PC-9 (cell line): ENCODE results near the gene EPG5. TPM values are rescaled to one million over a fixed set of nuclear protein-coding genes. Genes with fewer than 3 reads are reported as not detected.
A peak's percentile ranks its signal among the peaks of the same experiment; 100 is the strongest.
"Not testable (repeated sequence)": the region's sequence is repeated elsewhere in the genome, so short reads cannot be mapped to it uniquely, and the experiment has no call there.

Experiments used
- BruUV-seq: library from RNA; stranded (reverse); fragments of 400-500 nt; replicated peaks from 2 replicates; lab custom pipeline; 2021; lab: Mats Ljungman, UMichigan
- CTCF ChIA-PET: fragments of 300-600 bp; sonication (Branson Sonifier 250); formaldehyde crosslinking; loops from one replicate; lab custom pipeline; 2022; ENCODE audit warnings: antibody characterized with exemption; lab: Charles Lee
- POLR2A ChIA-PET: fragments of 300-600 bp; sonication (Branson Sonifier 250); formaldehyde crosslinking; loops from one replicate; lab custom pipeline; 2022; ENCODE audit warnings: antibody characterized with exemption; ENCODE audit not compliant: unreplicated experiment; lab: Charles Lee
- DNase-seq, 2 experiments: peaks; one replicate each; pipeline versions ENCODE4 v3.0.0 to v3.0.0-alpha.2; 2015 to 2022; ENCODE audit warnings: mixed read lengths in 1 of 2
- H2AFZ ChIP-seq: fragments of 200-600 bp; sonication (generic); 2 replicates; pipeline ENCODE4 v1.8.1; 2017; ENCODE audit warnings: antibody characterized with exemption
- H3F3A ChIP-seq: fragments of 200-600 bp; sonication (generic); 2 replicates; pipeline ENCODE4 v1.8.1; 2017; ENCODE audit warnings: antibody characterized with exemption, mild to moderate bottlenecking, low read depth; ENCODE audit not compliant: insufficient read depth
- H3K27ac ChIP-seq: fragments of 200-600 bp; sonication (generic); 2 replicates; pipeline ENCODE4 v1.6.1; 2016; ENCODE audit warnings: mixed run types
- H3K27me3 ChIP-seq: fragments of 200-600 bp; sonication (generic); 2 replicates; pipeline ENCODE4 v1.6.1; 2016; ENCODE audit warnings: low read depth, mixed run types; ENCODE audit not compliant: insufficient read depth
- H3K36me3 ChIP-seq: fragments of 200-600 bp; sonication (generic); 2 replicates; pipeline ENCODE4 v1.6.1; 2016; ENCODE audit warnings: low read depth, mixed run types
- H3K4me1 ChIP-seq: fragments of 200-600 bp; sonication (generic); replicated peaks from 2 replicates; pipeline ENCODE4 v1.6.1; 2016; ENCODE audit warnings: mixed run types; ENCODE audit not compliant: insufficient read depth
- H3K4me2 ChIP-seq: fragments of 200-600 bp; sonication (generic); 2 replicates; pipeline ENCODE4 v1.6.1; 2017; ENCODE audit warnings: mixed run types
- H3K4me3 ChIP-seq: fragments of 200-600 bp; sonication (generic); 2 replicates; pipeline ENCODE4 v1.6.1; 2016; ENCODE audit warnings: mixed run types
- H3K79me2 ChIP-seq: fragments of 200-600 bp; sonication (generic); 2 replicates; pipeline ENCODE4 v1.6.1; 2017; ENCODE audit warnings: low read depth, mixed run types
- H3K9me2 ChIP-seq: fragments of 200-600 bp; sonication (generic); 2 replicates; pipeline ENCODE4 v1.8.1; 2017; ENCODE audit warnings: mild to moderate bottlenecking; ENCODE audit not compliant: insufficient read depth
- H3K9me3 ChIP-seq: fragments of 200-600 bp; sonication (generic); 2 replicates; pipeline ENCODE4 v1.8.1; 2016; ENCODE audit warnings: low read depth; ENCODE audit not compliant: insufficient read depth
- H4K20me1 ChIP-seq: fragments of 200-600 bp; sonication (generic); 2 replicates; pipeline ENCODE4 v1.8.1; 2017; ENCODE audit not compliant: insufficient read depth
- EZH2 ChIP-seq: fragments of 200-600 bp; sonication (generic); IDR thresholded peaks from 2 replicates; pipeline ENCODE4 v1.8.0; 2017; ENCODE audit warnings: antibody characterized with exemption, low read depth
- intact Hi-C: fragments of 100-400 bp; cut with micrococcal nuclease; formaldehyde crosslinking; loops from one replicate; pipeline ENCODE4 v1.10.0; 2022; ENCODE audit not compliant: unreplicated experiment
- total RNA-seq: library from RNA; stranded (reverse); gene quantifications from 2 replicates; pipeline ENCODE4 v1.2.3, GENCODE V29; 2021
- TF ChIP-seq, protein P1 (sequence below): fragments of 200-600 bp; sonication (generic); conservative IDR thresholded peaks from 2 replicates; pipeline ENCODE4 v1.6.1; 2017; ENCODE audit warnings: mixed run types, antibody characterized with exemption, mild to moderate bottlenecking, moderate library complexity

Gene EPG5
- total RNA-seq, 1 experiment from 2014 or later: 19.5 TPM

- H3K9me3 ChIP-seq: 0 out of 2 replicates have a peak, but pooled peaks cover 3% of the 10 kb centered on the region
- H3K9me2 ChIP-seq: no peaks in the 10 kb centered on the region; the same call in 1 of the 2 replicates
- H3K4me2 ChIP-seq: no peak overlapping the region
- H3K4me1 ChIP-seq: peaks cover 19% of the 10 kb centered on the region
- no peak overlapping the region for H3K27ac ChIP-seq
- no peak for TF ChIP-seq EZH2
- TF ChIP-seq, protein P1, sequence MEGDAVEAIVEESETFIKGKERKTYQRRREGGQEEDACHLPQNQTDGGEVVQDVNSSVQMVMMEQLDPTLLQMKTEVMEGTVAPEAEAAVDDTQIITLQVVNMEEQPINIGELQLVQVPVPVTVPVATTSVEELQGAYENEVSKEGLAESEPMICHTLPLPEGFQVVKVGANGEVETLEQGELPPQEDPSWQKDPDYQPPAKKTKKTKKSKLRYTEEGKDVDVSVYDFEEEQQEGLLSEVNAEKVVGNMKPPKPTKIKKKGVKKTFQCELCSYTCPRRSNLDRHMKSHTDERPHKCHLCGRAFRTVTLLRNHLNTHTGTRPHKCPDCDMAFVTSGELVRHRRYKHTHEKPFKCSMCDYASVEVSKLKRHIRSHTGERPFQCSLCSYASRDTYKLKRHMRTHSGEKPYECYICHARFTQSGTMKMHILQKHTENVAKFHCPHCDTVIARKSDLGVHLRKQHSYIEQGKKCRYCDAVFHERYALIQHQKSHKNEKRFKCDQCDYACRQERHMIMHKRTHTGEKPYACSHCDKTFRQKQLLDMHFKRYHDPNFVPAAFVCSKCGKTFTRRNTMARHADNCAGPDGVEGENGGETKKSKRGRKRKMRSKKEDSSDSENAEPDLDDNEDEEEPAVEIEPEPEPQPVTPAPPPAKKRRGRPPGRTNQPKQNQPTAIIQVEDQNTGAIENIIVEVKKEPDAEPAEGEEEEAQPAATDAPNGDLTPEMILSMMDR: no peak
- H3K4me3 ChIP-seq: no peak overlapping the region
- H3F3A ChIP-seq: no peaks in the 10 kb centered on the region
- ChIA-PET CTCF (interaction anchor here (0.6 kb wide), 1 partner anchor 9 kb away, joined by 10 read pairs; no protein-coding TSS in a partner anchor), POLR2A (no interaction called here)
- no peak for DNase-seq
- H3K27me3 ChIP-seq: no peaks in the 10 kb centered on the region
- H2AFZ ChIP-seq: no peak overlapping the region
- no TSS peak for BruUV-seq
- no peaks in the 10 kb centered on the region for H3K79me2 ChIP-seq
- H3K36me3 ChIP-seq: no peaks in the 10 kb centered on the region
- no peaks in the 10 kb centered on the region for H4K20me1 ChIP-seq
- intact Hi-C loops: no loop called here
Measured at GRCh38 chr18:45821026-45821425, 146.1 kb downstream of the EPG5 start.

DNA sequence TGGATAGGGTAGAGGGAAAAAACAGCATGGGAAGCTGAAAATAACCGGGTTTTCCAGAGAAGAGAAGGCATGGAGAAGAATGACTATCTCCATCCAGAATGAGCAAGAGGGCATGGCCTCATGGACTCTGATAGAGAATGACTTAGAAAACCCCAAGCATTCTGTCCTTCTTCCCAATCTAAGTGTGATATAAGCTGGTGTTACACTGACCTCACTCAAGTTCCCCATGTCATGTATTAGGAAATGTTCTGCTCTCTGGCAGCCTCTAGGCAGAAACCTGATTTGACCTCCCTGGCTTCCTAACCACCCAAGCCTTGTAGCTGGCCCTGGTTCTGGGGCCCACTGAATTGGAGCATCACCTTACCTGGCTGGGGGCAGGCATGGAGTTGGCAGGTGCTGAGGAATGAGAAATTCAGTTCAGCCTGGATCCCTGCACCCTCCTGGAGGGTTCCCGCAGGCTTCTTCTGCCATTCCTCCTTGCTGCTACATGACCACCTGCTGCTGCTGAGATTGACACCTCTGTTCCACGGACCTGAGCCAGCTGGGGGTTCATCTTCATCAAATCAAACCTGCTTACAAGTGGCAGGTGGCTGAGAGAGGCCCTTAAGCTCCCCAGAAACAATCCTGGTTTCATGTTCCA, 146.9 kb downstream of the EPG5 start:
- CTCF ChIA-PET: no interaction called here
- POLR2A ChIA-PET: no interaction called here
- BruUV-seq: no TSS peak
- Histone ChIP-seq H3K4me3 (no peak overlapping the region), H2AFZ (no peak overlapping the region), H3K9me2 (no peaks in the 10 kb centered on the region; the same call in 1 of the 2 replicates), H3K9me3 (0 out of 2 replicates have a peak, but pooled peaks cover 3% of the 10 kb centered on the region), H3K4me1 (peaks cover 15% of the 10 kb centered on the region; the same call in 1 of the 2 replicates), H3K27ac (no peak overlapping the region), H3K4me2 (no peak overlapping the region), H3F3A (no peaks in the 10 kb centered on the region), H3K27me3 (no peaks in the 10 kb centered on the region), H3K79me2 (no peaks in the 10 kb centered on the region), H4K20me1 (no peaks in the 10 kb centered on the region), H3K36me3 (no peaks in the 10 kb centered on the region)
- intact Hi-C loops: no loop called here
- DNase-seq: no peak
- TF ChIP-seq, protein P1: no peak
- no peak for TF ChIP-seq EZH2

GRCh38 chr18:45818765-45819164, 148.4 kb downstream of the EPG5 start:
- H3K27me3 ChIP-seq, BruUV-seq, H3K4me3 ChIP-seq, H4K20me1 ChIP-seq, H2AFZ ChIP-seq, H3K27ac ChIP-seq, DNase-seq, H3K36me3 ChIP-seq, H3K9me3 ChIP-seq, POLR2A ChIA-PET, H3F3A ChIP-seq, CTCF ChIA-PET, H3K9me2 ChIP-seq, intact Hi-C loops, H3K79me2 ChIP-seq: not testable (repeated sequence)
- peaks cover 15% of the 10 kb centered on the region; the same call in 1 of the 2 replicates for H3K4me1 ChIP-seq
- H3K4me2 ChIP-seq: 0 out of 2 replicates have a peak overlapping the region, but pooled peaks have one; percentile 11
